Effector memory CD8-positive, alpha-beta T cell (primary cell): ENCODE data around the gene ACOXL.
"Not testable (repeated sequence)": the region's sequence is repeated elsewhere in the genome, so short reads cannot be mapped to it uniquely, and the experiment has no call there.

Experiments used
- ATAC-seq: fragments of 150-1000 bp; cut with Tn5 transposase; replicated peaks from 2 replicates; pipeline ENCODE4 v1.10.0; 2021; ENCODE audit warnings: mild to moderate bottlenecking, moderate library complexity
- DNase-seq, 3 experiments: peaks; one replicate each; pipeline ENCODE4 v3.0.0; 2021
- H3K27ac Mint-ChIP-seq, 2 donors: one replicate each; pipeline ENCODE4 v1.8.0; 2022; ENCODE audit warnings: mild to moderate bottlenecking in 2 of 2, mixed read lengths in 2 of 2, moderate library complexity in 2 of 2
- H3K27me3 Mint-ChIP-seq, 2 donors: one replicate each; pipeline ENCODE4 v1.8.0; 2022; ENCODE audit warnings: mixed read lengths in 2 of 2
- H3K36me3 Mint-ChIP-seq: one replicate; pipeline ENCODE4 v1.8.0; 2022; ENCODE audit warnings: mild to moderate bottlenecking, moderate library complexity, mixed read lengths; ENCODE audit not compliant: insufficient read depth
- H3K4me1 Mint-ChIP-seq, 2 donors: one replicate each; pipeline ENCODE4 v1.8.0; 2022; ENCODE audit warnings: low read depth in 2 of 2, mixed read lengths in 2 of 2
- H3K4me3 Mint-ChIP-seq, 2 donors: one replicate each; pipeline ENCODE4 v1.8.0; 2022; ENCODE audit warnings: mild to moderate bottlenecking in 2 of 2, mixed read lengths in 2 of 2, moderate library complexity in 2 of 2
- H3K9me3 Mint-ChIP-seq, 2 donors: one replicate each; pipeline ENCODE4 v1.8.0; 2022; ENCODE audit warnings: mixed read lengths in 2 of 2

Gene ACOXL

GRCh38 chr2:110950281-110950680, 217.9 kb downstream of the ACOXL start:
- DNase-seq (no peak), ATAC-seq (no peak)
- no peaks in the 10 kb centered on the region for H3K36me3 Mint-ChIP-seq
- H3K4me3 Mint-ChIP-seq = no peak overlapping the region
- H3K27ac Mint-ChIP-seq = no peak overlapping the region
- H3K9me3 Mint-ChIP-seq = no peaks in the 10 kb centered on the region
- H3K27me3 Mint-ChIP-seq = peaks cover 8 to 9% of the 10 kb centered on the region in 2 donors
- peaks cover 0 to 5% of the 10 kb centered on the region in 2 donors for H3K4me1 Mint-ChIP-seq

- no peak for DNase-seq
- peaks cover 25 to 28% of the 10 kb centered on the region in 2 donors for H3K27me3 Mint-ChIP-seq
- H3K27ac Mint-ChIP-seq = no peak overlapping the region
- H3K4me3 Mint-ChIP-seq = no peak overlapping the region
- no peaks in the 10 kb centered on the region for H3K36me3 Mint-ChIP-seq
- ATAC-seq = no peak
- H3K4me1 Mint-ChIP-seq = peaks cover 2 to 10% of the 10 kb centered on the region in 2 donors
- no peaks in the 10 kb centered on the region for H3K9me3 Mint-ChIP-seq
Measured at GRCh38 chr2:110955045-110955444, 222.7 kb downstream of the ACOXL start.

GRCh38 chr2:110955556-110955955, 223.2 kb downstream of the ACOXL start:
- no peaks in the 10 kb centered on the region for H3K9me3 Mint-ChIP-seq
- no peaks in the 10 kb centered on the region for H3K36me3 Mint-ChIP-seq
- DNase-seq (no peak), ATAC-seq (no peak)
- no peak overlapping the region for H3K27ac Mint-ChIP-seq
- peaks cover 25 to 28% of the 10 kb centered on the region in 2 donors for H3K27me3 Mint-ChIP-seq
- H3K4me3 Mint-ChIP-seq = no peak overlapping the region
- peaks cover 2 to 10% of the 10 kb centered on the region in 2 donors for H3K4me1 Mint-ChIP-seq

GRCh38 chr2:110957293-110957692, 224.9 kb downstream of the ACOXL start:
- Mint-ChIP-seq H3K4me1 (peaks cover 2 to 10% of the 10 kb centered on the region in 2 donors), H3K27ac (no peak overlapping the region), H3K27me3 (peaks cover 25 to 28% of the 10 kb centered on the region in 2 donors), H3K4me3 (no peak overlapping the region), H3K36me3 (no peaks in the 10 kb centered on the region), H3K9me3 (peaks cover 0 to 6% of the 10 kb centered on the region in 2 donors)
- ATAC-seq (no peak), DNase-seq (no peak)

- Mint-ChIP-seq H3K36me3 (no peaks in the 10 kb centered on the region), H3K27me3 (peaks cover 23 to 29% of the 10 kb centered on the region in 2 donors), H3K4me1 (peaks cover 2 to 8% of the 10 kb centered on the region in 2 donors), H3K27ac (no peak overlapping the region), H3K9me3 (peaks cover 0 to 6% of the 10 kb centered on the region in 2 donors), H3K4me3 (no peak overlapping the region)
- ATAC-seq (no peak), DNase-seq (no peak)
Measured at GRCh38 chr2:110958346-110959119, 226.2 kb downstream of the ACOXL start.

GRCh38 chr2:110959198-110959597, 226.8 kb downstream of the ACOXL start:
- Mint-ChIP-seq H3K27ac (no peak overlapping the region), H3K27me3 (peaks cover 19 to 26% of the 10 kb centered on the region in 2 donors), H3K9me3 (peaks cover 0 to 6% of the 10 kb centered on the region in 2 donors), H3K4me1 (peaks cover 2 to 6% of the 10 kb centered on the region in 2 donors), H3K4me3 (no peak overlapping the region), H3K36me3 (no peaks in the 10 kb centered on the region)
- ATAC-seq (no peak), DNase-seq (no peak)

- no peak overlapping the region for H3K4me3 Mint-ChIP-seq
- peaks cover 0 to 6% of the 10 kb centered on the region in 2 donors for H3K9me3 Mint-ChIP-seq
- ATAC-seq = no peak
- no peak overlapping the region for H3K27ac Mint-ChIP-seq
- peaks cover 2 to 4% of the 10 kb centered on the region in 2 donors for H3K4me1 Mint-ChIP-seq
- peaks cover 19 to 29% of the 10 kb centered on the region in 2 donors for H3K27me3 Mint-ChIP-seq
- H3K36me3 Mint-ChIP-seq = no peaks in the 10 kb centered on the region
- no peak for DNase-seq
Measured at GRCh38 chr2:110960281-110960680, 227.9 kb downstream of the ACOXL start.

GRCh38 chr2:110960954-110961353, 228.6 kb downstream of the ACOXL start:
- no peaks in the 10 kb centered on the region for H3K36me3 Mint-ChIP-seq
- H3K27me3 Mint-ChIP-seq = peaks cover 19 to 25% of the 10 kb centered on the region in 2 donors
- H3K4me1 Mint-ChIP-seq = peaks cover 0 to 2% of the 10 kb centered on the region in 2 donors
- no peak overlapping the region for H3K27ac Mint-ChIP-seq
- ATAC-seq = no peak
- peaks cover 0 to 6% of the 10 kb centered on the region in 2 donors for H3K9me3 Mint-ChIP-seq
- H3K4me3 Mint-ChIP-seq = no peak overlapping the region
- no peak for DNase-seq

- not testable (repeated sequence) for DNase-seq, H3K4me3 Mint-ChIP-seq, H3K27ac Mint-ChIP-seq, H3K9me3 Mint-ChIP-seq, ATAC-seq, H3K36me3 Mint-ChIP-seq, H3K4me1 Mint-ChIP-seq
- peaks cover 19 to 21% of the 10 kb centered on the region in 2 donors for H3K27me3 Mint-ChIP-seq
Measured at GRCh38 chr2:110961643-110962042, 229.3 kb downstream of the ACOXL start.

- ATAC-seq (no peak), DNase-seq (no peak)
- Mint-ChIP-seq H3K9me3 (no peaks in the 10 kb centered on the region), H3K27me3 (peaks cover 3 to 5% of the 10 kb centered on the region in 2 donors), H3K27ac (no peak overlapping the region), H3K36me3 (no peaks in the 10 kb centered on the region), H3K4me1 (no peaks in the 10 kb centered on the region), H3K4me3 (no peak overlapping the region)
Measured at GRCh38 chr2:110969696-110970095, 237.3 kb downstream of the ACOXL start.

- ATAC-seq = no peak
Measured at GRCh38 chr2:110970201-110970600, 237.8 kb downstream of the ACOXL start.

GRCh38 chr2:110971811-110972210, 239.4 kb downstream of the ACOXL start:
- no peak for ATAC-seq
- H3K27ac Mint-ChIP-seq = no peak overlapping the region
- no peaks in the 10 kb centered on the region for H3K9me3 Mint-ChIP-seq
- H3K27me3 Mint-ChIP-seq = peaks cover 0 to 6% of the 10 kb centered on the region in 2 donors
- H3K4me3 Mint-ChIP-seq = no peak overlapping the region
- no peak for DNase-seq
- no peaks in the 10 kb centered on the region for H3K4me1 Mint-ChIP-seq
- H3K36me3 Mint-ChIP-seq = no peaks in the 10 kb centered on the region

More at GRCh38 chr2:110970201-110970600, 237.8 kb downstream of the ACOXL start:
- peaks cover 0 to 6% of the 10 kb centered on the region in 2 donors for H3K27me3 Mint-ChIP-seq
- no peak overlapping the region for H3K4me3 Mint-ChIP-seq
- H3K9me3 Mint-ChIP-seq = no peaks in the 10 kb centered on the region
- H3K4me1 Mint-ChIP-seq = no peaks in the 10 kb centered on the region
- DNase-seq = no peak
- H3K27ac Mint-ChIP-seq = no peak overlapping the region
- H3K36me3 Mint-ChIP-seq = no peaks in the 10 kb centered on the region

GRCh38 chr2:110973262-110973661, 240.9 kb downstream of the ACOXL start:
- Mint-ChIP-seq H3K9me3 (no peaks in the 10 kb centered on the region), H3K36me3 (no peaks in the 10 kb centered on the region), H3K4me3 (no peak overlapping the region), H3K4me1 (no peaks in the 10 kb centered on the region), H3K27ac (no peak overlapping the region), H3K27me3 (peaks cover 0 to 6% of the 10 kb centered on the region in 2 donors)
- no peak for ATAC-seq
- no peak for DNase-seq

- Mint-ChIP-seq H3K27ac (no peak overlapping the region), H3K27me3 (peaks cover 0 to 6% of the 10 kb centered on the region in 2 donors), H3K36me3 (peaks cover 3% of the 10 kb centered on the region), H3K9me3 (no peaks in the 10 kb centered on the region), H3K4me1 (peaks cover 0 to 7% of the 10 kb centered on the region in 2 donors), H3K4me3 (no peak overlapping the region)
- DNase-seq (no peak), ATAC-seq (no peak)
Measured at GRCh38 chr2:110977403-110977802, 245.0 kb downstream of the ACOXL start.
